ENCODE measurements around the gene MTIF2.
"Not testable (repeated sequence)": the region's sequence is repeated elsewhere in the genome, so short reads cannot be mapped to it uniquely, and the experiment has no call there.

Gene MTIF2

GRCh38 chr2:55186837-55187236, 82.2 kb downstream of the MTIF2 start:
- not testable (repeated sequence) for DNase-seq

Measured in NCI-H2227 treated with DMSO at 0.1 percent for 48 hours (cell line).